Stimulated activated naive CD8-positive, alpha-beta T cell treated with anti-CD3 and anti-CD28 coated beads, Interleukin-15, amount 100 ng/mL, for 72 hours (primary cell): ENCODE data around the gene FHDC1.

Experiments
- ATAC-seq: fragments of 150-1000 bp; cut with Tn5 transposase; 2 replicates; pipeline ENCODE4 v1.10.0; 2021; ENCODE audit warnings: mild to moderate bottlenecking, moderate library complexity
- DNase-seq, 2 donors: peaks; one replicate each; pipeline ENCODE4 v3.0.0; 2021 to 2022
- H3K27ac Mint-ChIP-seq, 2 donors: one replicate each; pipeline ENCODE4 v1.8.0; 2022; ENCODE audit warnings: mild to moderate bottlenecking in 2 of 2, mixed read lengths in 2 of 2, moderate library complexity in 2 of 2
- H3K27me3 Mint-ChIP-seq: one replicate; pipeline ENCODE4 v1.8.0; 2022; ENCODE audit warnings: mixed read lengths
- H3K4me1 Mint-ChIP-seq: one replicate; pipeline ENCODE4 v1.8.0; 2022; ENCODE audit warnings: mild to moderate bottlenecking, mixed read lengths
- H3K4me3 Mint-ChIP-seq, 2 donors: one replicate each; pipeline ENCODE4 v1.8.0; 2022; ENCODE audit warnings: mild to moderate bottlenecking in 2 of 2, mixed read lengths in 2 of 2, moderate library complexity in 1 of 2
- H3K9me3 Mint-ChIP-seq, 2 donors: one replicate each; pipeline ENCODE4 v1.8.0; 2022; ENCODE audit warnings: mixed read lengths in 2 of 2

FHDC1 gene

DNA sequence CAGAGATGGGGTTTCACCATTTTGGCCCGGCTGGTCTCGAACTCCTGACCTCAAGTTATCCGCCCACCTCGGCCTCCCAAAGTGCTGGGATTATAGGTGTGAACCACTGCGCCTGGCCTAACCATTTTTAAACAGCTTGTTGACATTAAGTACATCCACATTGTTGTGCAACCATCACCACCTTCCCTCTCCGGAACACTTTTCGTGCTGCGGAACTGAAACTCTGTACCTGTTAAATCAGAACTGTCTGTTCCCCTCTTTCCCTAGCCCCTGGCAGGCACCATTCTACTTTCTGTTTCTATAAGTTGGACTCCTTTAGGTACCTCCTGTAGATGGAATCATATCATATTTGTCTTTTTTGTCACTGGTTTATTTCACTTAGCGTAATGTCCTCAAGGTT, 9.5 kb downstream of the FHDC1 start:
- Mint-ChIP-seq H3K4me3 (no peak overlapping the region), H3K4me1 (no peaks in the 10 kb centered on the region), H3K27ac (no peak overlapping the region), H3K27me3 (peaks cover 30% of the 10 kb centered on the region), H3K9me3 (no peaks in the 10 kb centered on the region)
- DNase-seq = no peak
- ATAC-seq = no peak

GRCh38 chr4:152946446-152946845, 10.3 kb downstream of the FHDC1 start:
- no peak overlapping the region for H3K27ac Mint-ChIP-seq
- H3K9me3 Mint-ChIP-seq = no peaks in the 10 kb centered on the region
- no peaks in the 10 kb centered on the region for H3K4me1 Mint-ChIP-seq
- DNase-seq (no peak), ATAC-seq (no peak)
- H3K4me3 Mint-ChIP-seq = no peak overlapping the region
- peaks cover 29% of the 10 kb centered on the region for H3K27me3 Mint-ChIP-seq

- Mint-ChIP-seq H3K9me3 (no peaks in the 10 kb centered on the region), H3K27ac (no peak overlapping the region), H3K27me3 (peaks cover 23% of the 10 kb centered on the region), H3K4me3 (no peak overlapping the region), H3K4me1 (no peaks in the 10 kb centered on the region)
- ATAC-seq (no peak), DNase-seq (no peak)
Measured at GRCh38 chr4:152947311-152947710, 11.2 kb downstream of the FHDC1 start.

DNA sequence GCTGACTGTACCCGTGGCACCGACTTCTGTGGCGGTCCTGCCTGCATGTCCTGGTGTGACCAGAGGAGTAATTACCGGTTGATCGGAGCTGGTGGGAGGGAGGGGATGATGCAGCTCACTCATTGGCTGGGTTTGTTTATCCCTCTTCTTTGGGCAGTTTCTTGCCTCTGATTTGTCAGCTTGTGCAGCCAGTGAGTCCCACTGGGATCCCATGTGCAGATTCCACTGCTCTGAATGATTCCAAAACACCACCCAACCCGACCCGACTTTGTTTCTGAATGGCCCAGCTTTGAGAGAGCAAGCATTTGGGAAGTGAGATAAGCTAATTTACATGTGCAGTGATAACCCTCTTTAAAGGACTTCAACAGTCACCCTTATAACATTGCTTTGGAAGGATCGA, 13.8 kb downstream of the FHDC1 start:
- H3K4me1 Mint-ChIP-seq = no peaks in the 10 kb centered on the region
- peaks cover 23% of the 10 kb centered on the region for H3K27me3 Mint-ChIP-seq

GRCh38 chr4:152950402-152951274, 14.5 kb downstream of the FHDC1 start:
- Mint-ChIP-seq H3K27ac (no peak overlapping the region), H3K9me3 (no peaks in the 10 kb centered on the region), H3K27me3 (peaks cover 20% of the 10 kb centered on the region), H3K4me3 (no peak overlapping the region), H3K4me1 (no peaks in the 10 kb centered on the region)
- no peak for ATAC-seq
- DNase-seq = no peak

More for the DNA sequence above, 13.8 kb downstream of the FHDC1 start:
- Mint-ChIP-seq H3K4me3 (no peak overlapping the region), H3K27ac (no peak overlapping the region), H3K9me3 (no peaks in the 10 kb centered on the region)
- DNase-seq = no peak
- no peak for ATAC-seq

- ATAC-seq = no peak
- H3K4me1 Mint-ChIP-seq = no peaks in the 10 kb centered on the region
Measured at GRCh38 chr4:152951348-152951747, 15.2 kb downstream of the FHDC1 start.

GRCh38 chr4:152953514-152953913, 17.4 kb downstream of the FHDC1 start:
- ATAC-seq (no peak), DNase-seq (no peak)
- Mint-ChIP-seq H3K9me3 (no peaks in the 10 kb centered on the region), H3K27ac (no peak overlapping the region), H3K27me3 (no peaks in the 10 kb centered on the region), H3K4me3 (no peak overlapping the region), H3K4me1 (no peaks in the 10 kb centered on the region)

More at GRCh38 chr4:152951348-152951747, 15.2 kb downstream of the FHDC1 start:
- Mint-ChIP-seq H3K27ac (no peak overlapping the region), H3K9me3 (no peaks in the 10 kb centered on the region), H3K4me3 (no peak overlapping the region), H3K27me3 (peaks cover 15% of the 10 kb centered on the region)
- DNase-seq = no peak

- no peaks in the 10 kb centered on the region for H3K27me3 Mint-ChIP-seq
- no peaks in the 10 kb centered on the region for H3K9me3 Mint-ChIP-seq
- ATAC-seq (no peak), DNase-seq (no peak)
- no peak overlapping the region for H3K4me3 Mint-ChIP-seq
- no peaks in the 10 kb centered on the region for H3K4me1 Mint-ChIP-seq
- H3K27ac Mint-ChIP-seq = no peak overlapping the region
Measured at GRCh38 chr4:152954741-152955140, 18.6 kb downstream of the FHDC1 start.

DNA sequence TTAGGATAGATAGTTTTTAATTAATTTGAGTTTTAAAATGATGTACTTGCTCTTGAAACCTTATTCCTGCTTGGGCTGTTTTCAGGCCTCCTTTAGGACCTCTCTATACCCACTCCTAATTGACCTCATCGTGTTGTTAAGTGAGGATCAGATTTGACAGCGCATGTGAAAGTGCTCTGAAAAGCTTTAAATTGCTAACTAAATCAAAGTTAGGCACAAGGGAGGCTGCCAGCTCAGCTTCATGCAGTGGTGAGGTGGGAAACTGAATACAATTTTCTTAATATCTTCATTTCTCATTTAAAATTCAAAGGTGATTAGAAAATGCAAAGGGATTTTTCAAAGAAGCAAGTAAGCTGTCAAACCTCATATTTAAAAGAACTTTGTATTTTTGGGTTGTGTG, 20.0 kb downstream of the FHDC1 start:
- H3K4me1 Mint-ChIP-seq = no peaks in the 10 kb centered on the region

GRCh38 chr4:152956650-152957436, 20.7 kb downstream of the FHDC1 start:
- no peak for ATAC-seq
- DNase-seq = no peak
- no peaks in the 10 kb centered on the region for H3K9me3 Mint-ChIP-seq
- H3K4me3 Mint-ChIP-seq = no peak overlapping the region
- no peaks in the 10 kb centered on the region for H3K4me1 Mint-ChIP-seq
- H3K27ac Mint-ChIP-seq = no peak overlapping the region
- H3K27me3 Mint-ChIP-seq = no peaks in the 10 kb centered on the region

More for the DNA sequence above, 20.0 kb downstream of the FHDC1 start:
- Mint-ChIP-seq H3K27ac (peak overlapping the region in 1 of 2 donors; percentile 4), H3K4me3 (no peak overlapping the region), H3K27me3 (no peaks in the 10 kb centered on the region), H3K9me3 (no peaks in the 10 kb centered on the region)
- DNase-seq = no peak
- no peak for ATAC-seq

- DNase-seq = no peak
- Mint-ChIP-seq H3K27me3 (no peaks in the 10 kb centered on the region), H3K4me3 (no peak overlapping the region), H3K9me3 (no peaks in the 10 kb centered on the region), H3K27ac (no peak overlapping the region), H3K4me1 (no peaks in the 10 kb centered on the region)
- no peak for ATAC-seq
Measured at GRCh38 chr4:152957437-152958171, 21.5 kb downstream of the FHDC1 start.

DNA sequence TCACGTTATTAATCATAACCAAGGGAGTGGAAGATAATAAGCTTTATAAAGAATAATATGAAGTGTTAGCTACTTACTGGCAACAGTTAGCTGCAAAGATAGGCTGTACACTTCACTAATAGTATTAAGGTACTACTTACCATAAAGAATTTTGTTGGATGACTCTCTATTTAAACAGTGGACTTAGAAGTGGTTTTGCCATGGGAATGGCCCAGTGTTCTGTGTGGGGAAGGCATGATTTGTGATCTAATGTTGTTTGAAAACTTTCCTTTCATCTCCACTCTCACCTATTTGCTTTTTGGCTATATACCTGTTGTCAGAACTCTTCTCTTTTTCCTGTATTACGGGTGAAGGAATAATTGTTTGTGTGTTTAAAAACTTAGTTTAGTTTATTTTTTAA, 23.0 kb downstream of the FHDC1 start:
- H3K9me3 Mint-ChIP-seq = no peaks in the 10 kb centered on the region
- no peaks in the 10 kb centered on the region for H3K4me1 Mint-ChIP-seq
- no peak overlapping the region for H3K4me3 Mint-ChIP-seq
- H3K27ac Mint-ChIP-seq = no peak overlapping the region
- DNase-seq (no peak), ATAC-seq (no peak)
- H3K27me3 Mint-ChIP-seq = no peaks in the 10 kb centered on the region

GRCh38 chr4:152960082-152960481, 24.0 kb downstream of the FHDC1 start:
- H3K27ac Mint-ChIP-seq = no peak overlapping the region
- H3K9me3 Mint-ChIP-seq = no peaks in the 10 kb centered on the region
- no peak for ATAC-seq
- no peak for DNase-seq
- H3K4me1 Mint-ChIP-seq = no peaks in the 10 kb centered on the region
- no peak overlapping the region for H3K4me3 Mint-ChIP-seq
- no peaks in the 10 kb centered on the region for H3K27me3 Mint-ChIP-seq

DNA sequence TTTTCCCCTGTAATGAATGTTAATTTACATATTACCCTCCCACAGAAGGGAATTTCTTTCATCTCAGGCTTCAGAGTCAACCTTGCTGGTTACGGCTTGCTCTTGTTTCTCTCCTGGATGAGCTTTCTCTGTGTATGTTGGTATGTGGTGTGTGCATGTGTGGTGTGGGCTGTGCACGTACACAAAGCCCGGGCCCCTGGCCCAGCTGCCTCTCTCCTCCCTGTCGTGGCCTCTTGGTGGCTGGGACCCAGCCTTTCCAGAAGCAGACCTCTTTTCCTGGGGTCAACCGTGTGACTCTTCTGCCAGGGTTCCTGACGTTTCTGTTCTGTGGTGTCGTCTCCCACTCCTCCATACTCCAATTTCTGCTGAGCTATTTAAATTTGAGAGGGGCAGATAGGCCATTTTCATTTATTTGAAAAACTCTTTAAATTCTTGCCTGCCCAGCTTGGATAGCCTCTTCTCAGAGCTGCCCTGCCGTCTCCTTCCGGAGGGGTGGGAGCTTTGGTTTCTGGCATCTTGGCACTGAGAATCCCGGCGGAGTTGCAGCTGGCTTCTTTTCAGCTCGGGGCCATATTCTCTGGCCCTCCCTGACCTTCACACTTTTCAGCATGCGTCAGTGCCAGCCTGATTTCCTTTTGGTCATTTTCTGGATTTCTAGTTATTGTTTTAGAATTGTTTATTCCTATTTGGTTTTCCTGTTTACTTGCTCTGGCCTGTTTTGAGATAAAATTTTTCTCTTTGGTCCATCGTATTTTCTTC, 25.1 kb downstream of the FHDC1 start:
- Mint-ChIP-seq H3K27me3 (no peaks in the 10 kb centered on the region), H3K4me3 (no peak overlapping the region), H3K9me3 (no peaks in the 10 kb centered on the region), H3K4me1 (no peaks in the 10 kb centered on the region), H3K27ac (no peak overlapping the region)
- DNase-seq = no peak
- no peak for ATAC-seq

- ATAC-seq (no peak), DNase-seq (no peak)
- Mint-ChIP-seq H3K27ac (no peak overlapping the region), H3K4me3 (no peak overlapping the region), H3K4me1 (no peaks in the 10 kb centered on the region), H3K27me3 (no peaks in the 10 kb centered on the region), H3K9me3 (no peaks in the 10 kb centered on the region)
Measured at GRCh38 chr4:152961773-152962115, 25.6 kb downstream of the FHDC1 start.
